ENCODE measurements around the gene KLF13. TPM values are rescaled to one million over a fixed set of nuclear protein-coding genes. Genes with fewer than 3 reads are reported as not detected.

KLF13 gene
- total RNA-seq (2014; rRNA removed; shearing (Covaris generic); ENCODE audit: low replicate concordance) = 43.1 and 49.7 TPM in 2 replicates

GRCh38 chr15:31326156-31326874 lies at the start of gene KLF13:
Gene KLF13, plus strand, starts transcription at chr15:31326835. Its CDS starts 378 bp downstream, at chr15:31327213.
- peak; percentile 99 for DNase-seq (ENCODE audit: low read depth)
- in situ Hi-C loops (cut with HindIII; ENCODE audit: low pct_unique_long_range_greater_than_20kb, low sequenced_read_pairs) = no loop called here

- in situ Hi-C loops (cut with HindIII; ENCODE audit: low pct_unique_long_range_greater_than_20kb, low sequenced_read_pairs) = no loop called here
These were observed 49.1 kb upstream of the KLF13 start for GRCh38 chr15:31277335-31278060.

GRCh38 chr15:31278061-31278445 lies 48.6 kb upstream of the KLF13 start:
- in situ Hi-C loops (cut with HindIII; ENCODE audit: low pct_unique_long_range_greater_than_20kb, low sequenced_read_pairs) = no loop called here
- DNase-seq (ENCODE audit: low read depth) = no peak

More at GRCh38 chr15:31277335-31278060, 49.1 kb upstream of the KLF13 start:
- no peak for DNase-seq (ENCODE audit: low read depth)

- no peak for DNase-seq (ENCODE audit: low read depth)
- in situ Hi-C loops (cut with HindIII; ENCODE audit: low pct_unique_long_range_greater_than_20kb, low sequenced_read_pairs) = no loop called here
These were observed 48.0 kb upstream of the KLF13 start for GRCh38 chr15:31278544-31279220.

GRCh38 chr15:31279221-31280045 lies 47.2 kb upstream of the KLF13 start:
- in situ Hi-C loops (cut with HindIII; ENCODE audit: low pct_unique_long_range_greater_than_20kb, low sequenced_read_pairs) = no loop called here

GRCh38 chr15:31280046-31280830 lies 46.4 kb upstream of the KLF13 start:
- in situ Hi-C loops (cut with HindIII; ENCODE audit: low pct_unique_long_range_greater_than_20kb, low sequenced_read_pairs) = no loop called here
- no peak for DNase-seq (ENCODE audit: low read depth)

More at GRCh38 chr15:31279221-31280045, 47.2 kb upstream of the KLF13 start:
- DNase-seq (ENCODE audit: low read depth) = no peak

- in situ Hi-C loops (cut with HindIII; ENCODE audit: low pct_unique_long_range_greater_than_20kb, low sequenced_read_pairs) = no loop called here
- DNase-seq (ENCODE audit: low read depth) = no peak
These were observed 45.8 kb upstream of the KLF13 start for GRCh38 chr15:31280831-31281216.

GRCh38 chr15:31283043-31283442 lies 43.6 kb upstream of the KLF13 start:
- in situ Hi-C loops (cut with HindIII; ENCODE audit: low pct_unique_long_range_greater_than_20kb, low sequenced_read_pairs) = no loop called here
- no peak for DNase-seq (ENCODE audit: low read depth)

GRCh38 chr15:31285772-31286261 lies 40.8 kb upstream of the KLF13 start:
- in situ Hi-C loops (cut with HindIII; ENCODE audit: low pct_unique_long_range_greater_than_20kb, low sequenced_read_pairs) = no loop called here
- no peak for DNase-seq (ENCODE audit: low read depth)

- no peak for DNase-seq (ENCODE audit: low read depth)
- in situ Hi-C loops (cut with HindIII; ENCODE audit: low pct_unique_long_range_greater_than_20kb, low sequenced_read_pairs) = no loop called here
These were observed 35.5 kb upstream of the KLF13 start for GRCh38 chr15:31291048-31291578.

GRCh38 chr15:31292391-31293015 lies 34.1 kb upstream of the KLF13 start:
- peak; percentile 25 for DNase-seq (ENCODE audit: low read depth)
- in situ Hi-C loops (cut with HindIII; ENCODE audit: low pct_unique_long_range_greater_than_20kb, low sequenced_read_pairs) = no loop called here

GRCh38 chr15:31293655-31294054 lies 33.0 kb upstream of the KLF13 start:
- in situ Hi-C loops (cut with HindIII; ENCODE audit: low pct_unique_long_range_greater_than_20kb, low sequenced_read_pairs) = no loop called here
- DNase-seq (ENCODE audit: low read depth) = no peak

- DNase-seq (ENCODE audit: low read depth) = no peak
- in situ Hi-C loops (cut with HindIII; ENCODE audit: low pct_unique_long_range_greater_than_20kb, low sequenced_read_pairs) = no loop called here
These were observed 32.6 kb upstream of the KLF13 start for GRCh38 chr15:31294067-31294466.

- in situ Hi-C loops (cut with HindIII; ENCODE audit: low pct_unique_long_range_greater_than_20kb, low sequenced_read_pairs) = no loop called here
- no peak for DNase-seq (ENCODE audit: low read depth)
These were observed 31.0 kb upstream of the KLF13 start for GRCh38 chr15:31295658-31296057.

- in situ Hi-C loops (cut with HindIII; ENCODE audit: low pct_unique_long_range_greater_than_20kb, low sequenced_read_pairs) = no loop called here
- DNase-seq (ENCODE audit: low read depth) = no peak
These were observed 30.4 kb upstream of the KLF13 start for GRCh38 chr15:31296219-31296645.

- in situ Hi-C loops (cut with HindIII; ENCODE audit: low pct_unique_long_range_greater_than_20kb, low sequenced_read_pairs) = no loop called here
- peak; percentile 49 for DNase-seq (ENCODE audit: low read depth)
These were observed 29.7 kb upstream of the KLF13 start for GRCh38 chr15:31296646-31297574.
